AG09309 (cell line): ENCODE results near the gene ALOXE3.

Source experiments
- DNase-seq: peaks from one replicate; pipeline ENCODE4 v3.0.0-alpha.2; 2010; ENCODE audit warnings: low read depth
- H3K4me3 ChIP-seq: 2 replicates; pipeline ENCODE4 v1.5.1; 2011; ENCODE audit warnings: mild to moderate bottlenecking, low read depth, low read length, moderate library complexity; ENCODE audit not compliant: control insufficient read depth
- TF ChIP-seq, protein P1 (sequence below): IDR thresholded peaks from 2 replicates; pipeline ENCODE4 v1.5.1; 2011; ENCODE audit warnings: mild to moderate bottlenecking, low read depth, low read length, inconsistent platforms; ENCODE audit not compliant: insufficient read depth, control insufficient read depth; ENCODE audit errors: missing control alignments

Gene ALOXE3

DNA sequence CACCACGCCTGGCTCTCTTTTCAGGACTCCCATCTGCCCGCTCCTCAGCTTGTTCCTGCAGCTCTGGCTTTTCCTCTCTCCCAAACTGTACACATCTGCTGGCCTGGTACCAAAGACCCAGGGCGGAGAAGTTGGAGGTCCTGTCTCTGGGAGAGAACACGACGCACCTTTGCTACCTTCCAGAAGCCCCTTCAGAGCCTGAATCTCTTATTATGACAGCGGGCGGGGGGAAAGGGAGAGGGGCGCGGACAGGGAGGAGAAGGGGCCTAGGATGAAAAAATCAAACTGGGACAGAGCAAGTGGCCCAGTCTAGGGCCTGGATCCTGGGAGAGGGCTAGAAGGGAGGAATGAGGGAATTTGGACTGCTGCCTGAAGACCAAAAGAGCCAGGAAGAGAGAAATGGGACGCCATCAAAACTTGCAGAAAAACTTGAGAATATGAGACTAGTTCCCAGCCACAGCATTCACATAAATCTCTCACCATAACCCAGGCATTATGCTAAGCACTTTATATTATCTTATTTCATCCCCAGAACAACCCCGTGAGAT, 36.4 kb upstream of the ALOXE3 start:
- peak overlapping the region; percentile 16 for H3K4me3 ChIP-seq
- TF ChIP-seq, protein P1, sequence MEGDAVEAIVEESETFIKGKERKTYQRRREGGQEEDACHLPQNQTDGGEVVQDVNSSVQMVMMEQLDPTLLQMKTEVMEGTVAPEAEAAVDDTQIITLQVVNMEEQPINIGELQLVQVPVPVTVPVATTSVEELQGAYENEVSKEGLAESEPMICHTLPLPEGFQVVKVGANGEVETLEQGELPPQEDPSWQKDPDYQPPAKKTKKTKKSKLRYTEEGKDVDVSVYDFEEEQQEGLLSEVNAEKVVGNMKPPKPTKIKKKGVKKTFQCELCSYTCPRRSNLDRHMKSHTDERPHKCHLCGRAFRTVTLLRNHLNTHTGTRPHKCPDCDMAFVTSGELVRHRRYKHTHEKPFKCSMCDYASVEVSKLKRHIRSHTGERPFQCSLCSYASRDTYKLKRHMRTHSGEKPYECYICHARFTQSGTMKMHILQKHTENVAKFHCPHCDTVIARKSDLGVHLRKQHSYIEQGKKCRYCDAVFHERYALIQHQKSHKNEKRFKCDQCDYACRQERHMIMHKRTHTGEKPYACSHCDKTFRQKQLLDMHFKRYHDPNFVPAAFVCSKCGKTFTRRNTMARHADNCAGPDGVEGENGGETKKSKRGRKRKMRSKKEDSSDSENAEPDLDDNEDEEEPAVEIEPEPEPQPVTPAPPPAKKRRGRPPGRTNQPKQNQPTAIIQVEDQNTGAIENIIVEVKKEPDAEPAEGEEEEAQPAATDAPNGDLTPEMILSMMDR = no peak
- no peak for DNase-seq

GRCh38 chr17:8153957-8154607, 35.8 kb upstream of the ALOXE3 start:
- DNase-seq = peak; percentile 96
- peak overlapping the region; percentile 27 for H3K4me3 ChIP-seq
- TF ChIP-seq, protein P1 = no peak

DNA sequence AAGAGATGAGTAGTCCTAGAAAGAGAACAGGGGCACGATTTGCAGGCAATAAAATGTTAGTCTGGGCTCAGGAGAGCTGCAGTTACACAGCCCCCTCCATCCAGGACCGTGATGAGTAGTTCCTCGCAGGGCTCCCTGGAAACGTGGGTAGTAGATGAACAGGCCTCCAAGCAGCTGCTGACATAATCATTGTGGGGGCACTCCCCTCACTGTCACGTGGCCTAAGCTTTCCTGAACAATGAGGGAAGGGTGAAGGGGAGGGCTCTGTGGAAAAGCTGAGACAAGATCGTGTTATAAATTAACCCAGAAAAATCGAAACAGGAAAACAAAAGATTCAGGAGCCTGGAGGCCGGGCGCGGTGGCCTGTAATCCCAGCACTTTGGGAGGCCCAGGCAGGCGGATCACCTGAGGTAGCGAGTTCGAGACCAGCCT, 35.2 kb upstream of the ALOXE3 start:
- DNase-seq = peak; percentile 95
- H3K4me3 ChIP-seq = peak overlapping the region; percentile 27; the same call in 1 of the 2 replicates
- TF ChIP-seq, protein P1 = no peak

GRCh38 chr17:8153031-8153451, 34.7 kb upstream of the ALOXE3 start:
- DNase-seq = no peak
- no peak overlapping the region for H3K4me3 ChIP-seq
- TF ChIP-seq, protein P1 = no peak

- TF ChIP-seq, protein P1 = no peak
- H3K4me3 ChIP-seq = peak within 1 kb of the TSS; percentile 75
- peak; percentile 78 for DNase-seq
Measured at GRCh38 chr17:8152112-8152775, 33.9 kb upstream of the ALOXE3 start, which contains the start of gene PER1. Gene PER1, minus strand, starts transcription at chr17:8152404. Its CDS starts 1,698 bp downstream, at chr17:8150706.

DNA sequence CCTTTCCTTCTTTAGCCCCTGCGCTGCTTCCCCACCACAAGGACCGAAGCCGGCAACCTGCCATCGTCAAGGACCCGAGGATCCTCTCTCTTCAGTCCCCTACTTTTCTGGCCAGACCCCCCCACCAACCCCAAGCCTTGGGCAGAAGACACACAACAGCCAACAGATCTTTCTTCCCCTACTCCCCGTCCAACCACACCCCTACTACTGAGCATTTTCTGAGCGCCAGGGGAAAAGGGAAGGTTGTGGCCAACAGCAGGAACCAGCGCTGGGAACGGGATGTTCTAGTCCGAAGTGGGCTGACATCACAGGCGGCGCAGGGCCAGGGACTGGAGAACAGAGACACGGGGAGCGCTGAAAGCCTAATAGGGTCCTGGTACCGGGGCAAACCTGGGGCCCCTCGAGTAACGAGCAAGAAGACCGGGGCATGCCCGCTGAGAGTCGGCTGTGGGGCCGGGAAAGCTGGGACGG, 33.4 kb upstream of the ALOXE3 start:
- DNase-seq = no peak
- peak overlapping the region; percentile 75 for H3K4me3 ChIP-seq
- TF ChIP-seq, protein P1 = no peak
